K562 (cell line): Measurements from ENCODE around the gene PLCL2. TPM values are rescaled to one million over a fixed set of nuclear protein-coding genes. Genes with fewer than 3 reads are reported as not detected.

ENCODE experiments used
- ATAC-seq: fragments of 200-7000 bp; cut with Tn5 transposase; 3 replicates; pipeline ENCODE4 v1.9.1; 2020; ENCODE audit warnings: moderate library complexity
- BruUV-seq: library from RNA; stranded (reverse); fragments of 400-500 nt; replicated peaks from 2 replicates; lab custom pipeline; 2021; lab: Mats Ljungman, UMichigan
- CTCF ChIA-PET: fragments of 300-600 bp; formaldehyde crosslinking; extraction: SDS; loops from one replicate; lab custom pipeline; 2021; ENCODE audit warnings: low intra/inter-chr PET ratio; lab: Yijun Ruan, JAX
- POLR2A ChIA-PET: fragments of 300-600, 350-650 bp; sonication (Branson Sonifier 250); formaldehyde crosslinking; extraction: SDS; loops from one replicate; lab custom pipeline; 2021; ENCODE audit warnings: antibody characterized with exemption, inconsistent platforms; lab: Yijun Ruan, JAX
- DNase-seq, 4 experiments: peaks; one replicate each; pipeline versions ENCODE4 v3.0.0 to v3.0.0-alpha.2; 2011 to 2018; ENCODE audit warnings: low spot score in 3 of 4, mixed read lengths in 3 of 4; ENCODE audit errors: extremely low read depth in 1 of 4
- FAIRE-seq: peaks from 2 replicates; lab custom pipeline; 2011; peaks lifted over from hg19 to GRCh38; lab: Jason Lieb, UNC
- H2AFZ ChIP-seq: 2 replicates; pipeline ENCODE4 v1.6.0; 2011; ENCODE audit warnings: low read depth, low read length, control low read depth, inconsistent platforms
- H3K27ac ChIP-seq: fragments of 200-600 bp; 3 replicates; pipeline ENCODE4 v1.8.0; 2011; ENCODE audit warnings: low read depth, mild to moderate bottlenecking, control low read depth, inconsistent platforms, low read length, moderate library complexity, mixed read lengths; ENCODE audit errors: extremely low read depth
- H3K27me3 ChIP-seq, 2 experiments: fragments of 300-600 bp in 1 of 2; 2 replicates in 1 of 2; 3 replicates in 1 of 2; pipeline versions ENCODE4 v1.6.0 to v1.8.0; 2011; ENCODE audit warnings: inconsistent platforms in 2 of 2, low read length in 2 of 2, mild to moderate bottlenecking in 1 of 2, mixed read lengths in 1 of 2, moderate library complexity in 1 of 2; ENCODE audit not compliant: control insufficient read depth in 2 of 2, insufficient read depth in 2 of 2
- H3K36me3 ChIP-seq: fragments of 300-600 bp; 3 replicates; pipeline ENCODE4 v1.8.0; 2011; ENCODE audit warnings: mild to moderate bottlenecking, low read length, inconsistent platforms; ENCODE audit not compliant: control insufficient read depth, insufficient read depth
- H3K4me1 ChIP-seq, 2 experiments: fragments of 200-600 bp in 1 of 2; replicated peaks in 1 of 2; 2 replicates in 1 of 2; 3 replicates in 1 of 2; pipeline versions ENCODE4 v1.5.1 to v1.8.0; 2011; ENCODE audit warnings: inconsistent platforms in 2 of 2, low read length in 2 of 2, mild to moderate bottlenecking in 1 of 2, mixed read lengths in 1 of 2, moderate library complexity in 1 of 2; ENCODE audit not compliant: control insufficient read depth in 2 of 2, insufficient read depth in 2 of 2
- H3K4me2 ChIP-seq: 2 replicates; pipeline ENCODE4 v1.6.1; 2011; ENCODE audit warnings: low read length, control low read depth, inconsistent platforms, mixed read lengths; ENCODE audit not compliant: insufficient read depth
- H3K4me3 ChIP-seq: fragments of 200-600 bp; sonication (generic), shearing (Covaris generic); 2 replicates; pipeline ENCODE4 v1.5.1; 2016; ENCODE audit warnings: control low read depth, inconsistent platforms
- H3K79me2 ChIP-seq: fragments of 200-600 bp; 3 replicates; pipeline ENCODE4 v1.8.0; 2011; ENCODE audit warnings: low read length, inconsistent platforms; ENCODE audit not compliant: control insufficient read depth, insufficient read depth
- H3K9ac ChIP-seq, 2 experiments: 2 replicates each; pipeline versions ENCODE4 v1.6.0 to v1.6.1; 2011; ENCODE audit warnings: low read depth in 2 of 2, low read length in 2 of 2, control low read depth in 1 of 2, inconsistent platforms in 1 of 2, mild to moderate bottlenecking in 1 of 2, mixed read lengths in 1 of 2; ENCODE audit not compliant: insufficient read depth in 1 of 2
- H3K9me1 ChIP-seq: one replicate; pipeline ENCODE4 v1.6.0; 2011; ENCODE audit warnings: inconsistent platforms, mild to moderate bottlenecking, low read length, moderate library complexity; ENCODE audit not compliant: control insufficient read depth, insufficient read depth
- H3K9me3 ChIP-seq: replicated peaks from 2 replicates; pipeline ENCODE4 v1.5.1; 2011; ENCODE audit warnings: low read depth, low read length, inconsistent platforms; ENCODE audit not compliant: control insufficient read depth, insufficient read depth
- H4K20me1 ChIP-seq: replicated peaks from 2 replicates; pipeline ENCODE4 v1.6.1; 2011; ENCODE audit warnings: low read length, inconsistent platforms, mixed read lengths; ENCODE audit not compliant: control insufficient read depth, insufficient read depth
- CEBPG ChIP-seq, 3 experiments: fragments of 200-800 bp in 1 of 3; sonication (Bioruptor generic) in 1 of 3; sonication (generic) in 1 of 3; formaldehyde crosslinking in 1 of 3; IDR thresholded peaks in 2 of 3; conservative IDR thresholded peaks in 1 of 3; 2 replicates each; pipeline versions ENCODE4 v1.6.1 to v1.8.0; 2016 to 2022; ENCODE audit warnings: missing compliant biosample characterization in 2 of 3, missing genetic modification characterization in 2 of 3, mild to moderate bottlenecking in 1 of 3, missing genetic modification reagents in 1 of 3
- EHMT2 ChIP-seq: fragments of 450-650 bp; IDR thresholded peaks from 2 replicates; pipeline ENCODE4 v1.6.1; 2018; ENCODE audit warnings: antibody characterized with exemption
- HCFC1 ChIP-seq: IDR thresholded peaks from 2 replicates; pipeline ENCODE4 v1.6.1; 2012; ENCODE audit warnings: low read depth, low read length, improper control_type of control experiment
- NONO ChIP-seq, 2 experiments: fragments of 200-400 bp in 1 of 2; fragments of 450-650 bp in 1 of 2; formaldehyde crosslinking in 1 of 2; IDR thresholded peaks; 2 replicates each; pipeline ENCODE4 v1.6.1; 2017; ENCODE audit warnings: low read depth in 2 of 2, mild to moderate bottlenecking in 2 of 2, moderate library complexity in 2 of 2, low read length in 1 of 2
- NR2C1 ChIP-seq, 2 experiments: fragments of 450-650 bp; IDR thresholded peaks; 2 replicates each; pipeline ENCODE4 v1.6.1; 2017; ENCODE audit warnings: mild to moderate bottlenecking in 2 of 2, antibody characterized with exemption in 1 of 2, inconsistent platforms in 1 of 2, missing compliant biosample characterization in 1 of 2, missing genetic modification characterization in 1 of 2
- SAFB2 ChIP-seq: fragments of 200-400 bp; formaldehyde crosslinking; IDR thresholded peaks from 2 replicates; pipeline ENCODE4 v1.6.1; 2018; ENCODE audit warnings: borderline replicate concordance, low read length, low read depth, moderate library complexity; ENCODE audit not compliant: severe bottlenecking
- WGBS: fragments of 100-300 bp; shearing (Covaris generic); methylation state at CpG from one replicate; pipeline ENCODE4 v1.1.6; 2016; ENCODE audit warnings: low coverage, mixed read lengths; ENCODE audit not compliant: insufficient coverage; ENCODE audit errors: missing lambda C conversion rate; 5-methylcytosine and 5-hydroxymethylcytosine counted together
- in situ Hi-C: fragments of 300-500 bp; cut with MboI; formaldehyde crosslinking; loops from 4 replicates; pipeline ENCODE4 v1.15.0; 2018; ENCODE audit warnings: inconsistent platforms, mixed read lengths
- intact Hi-C: fragments of 100-400 bp; cut with micrococcal nuclease; formaldehyde crosslinking; loops from 2 replicates; pipeline ENCODE4 v1.14.2; 2022
- polyA plus RNA-seq, 8 experiments: library from polyadenylated mRNA; depleted of rRNA in 4 of 8; stranded (reverse) in 5 of 8; unstranded in 3 of 8; fragments of >200 nt; fragmentation: Nextera tagmentation in 2 of 8; fragmentation: Illumina TruSeq in 1 of 8; extraction: Ambion mirVana in 2 of 8; extraction: Trizol in 1 of 8; gene quantifications; 2 replicates each; pipeline versions ENCODE4 v1.2.1 to v1.2.3, GENCODE V29; 2011 to 2014; ENCODE audit warnings: inconsistent platforms in 1 of 8, missing spikeins in 1 of 8
- total RNA-seq, 7 experiments: library from RNA; depleted of rRNA in 6 of 7; stranded (reverse); fragments of >200 nt in 6 of 7; fragmentation: Illumina TruSeq in 2 of 7; extraction: Trizol in 2 of 7; gene quantifications; 2 replicates each; pipeline versions ENCODE4 v1.2.1 to v1.2.3, GENCODE V29; 2011 to 2021; ENCODE audit warnings: low replicate concordance in 1 of 7
- TF ChIP-seq, protein P1 (sequence below), 2 experiments: fragments of 450-650 bp in 1 of 2; sonication (generic) in 1 of 2; formaldehyde crosslinking in 1 of 2; IDR thresholded peaks; 2 replicates each; pipeline versions ENCODE4 v1.7.1 to v1.9.0; 2016 to 2022; ENCODE audit warnings: inconsistent platforms in 1 of 2, mild to moderate bottlenecking in 1 of 2, missing genetic modification reagents in 1 of 2
- TF ChIP-seq, protein P2 (sequence below): fragments of 250-450 bp; sonication (Bioruptor Pico); IDR thresholded peaks from 2 replicates; pipeline ENCODE4 v1.4.0; 2020; ENCODE audit warnings: mild to moderate bottlenecking, moderate library complexity

Gene PLCL2
- total and polyA plus RNA-seq, 9 of the 15 experiments (the other 6 are each of a cell fraction or from before 2014, with no cell fraction given), result 0.03 to 0.18 (median 0.11) TPM; not detected in 2

DNA sequence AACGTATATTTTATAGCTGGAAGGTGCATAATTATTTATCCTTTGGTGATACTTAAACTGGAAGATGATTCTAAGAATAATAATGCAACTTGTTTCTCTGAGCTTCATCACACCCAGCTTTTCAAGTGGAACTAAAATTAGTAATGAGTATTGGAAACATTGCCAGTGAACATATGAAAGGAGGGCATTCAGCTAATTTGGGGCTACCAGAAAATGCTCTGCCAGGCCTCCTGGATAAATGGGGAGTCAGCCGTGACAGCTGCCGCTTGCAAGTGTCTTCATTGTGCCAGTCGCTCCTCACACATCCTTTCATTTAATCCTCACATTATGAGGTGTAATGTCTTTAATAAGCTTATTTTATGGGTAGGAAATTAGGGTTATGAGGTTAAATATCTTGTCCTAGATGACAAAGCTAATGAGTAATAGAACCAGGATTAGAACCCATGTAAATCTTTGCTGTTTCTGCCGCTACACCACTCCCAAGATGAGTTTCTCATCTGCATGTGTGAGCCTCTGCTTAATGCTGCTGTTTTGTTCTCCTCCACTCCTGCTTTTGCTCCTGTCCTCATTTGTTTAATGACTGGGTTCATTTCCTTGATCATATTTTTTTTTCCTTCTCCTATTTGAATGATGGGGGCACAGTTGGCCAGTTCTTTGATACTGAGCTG is 155.7 kb downstream of the PLCL2 start:
- ChIA-PET CTCF (no interaction called here), POLR2A (interaction anchor here (1.3 to 1.5 kb wide), 2 partner anchors 10 to 15 kb away, joined by 3 to 6 read pairs; no protein-coding TSS in a partner anchor)
- H3K4me1 ChIP-seq, result no peaks in the 10 kb centered on the region
- H3K36me3 ChIP-seq, result no peaks in the 10 kb centered on the region
- peaks cover 0 to 4% of the 10 kb centered on the region in 2 experiments; a peak in 3 of 5 replicates for H3K27me3 ChIP-seq
- DNase-seq (no peak), ATAC-seq (no peak), FAIRE-seq (no peak)
- 2% methylated on average over 5 of the region's 5 CpGs for WGBS
- H3K4me3 ChIP-seq, result no peak overlapping the region
- in situ Hi-C loops, result no loop called here
- intact Hi-C loops, result no loop called here
- no peak for TF ChIP-seq SAFB2
- TF ChIP-seq EHMT2, result no peak
- no peak for TF ChIP-seq HCFC1
- TF ChIP-seq NR2C1 (IDR thresholded peaks at IDR 0.05), result no peak
- no peak for TF ChIP-seq NR2C1 (tag; IDR thresholded peaks at IDR 0.05)
- no peak for TF ChIP-seq CEBPG (CRISPR knock-in tag; IDR thresholded peaks at IDR 0.05)
- TF ChIP-seq CEBPG (tag; conservative IDR thresholded peaks at IDR 0.05 in 1 of 2, IDR thresholded peaks at IDR 0.05 in 1 of 2), result no peak
- TF ChIP-seq NONO (IDR thresholded peaks at IDR 0.05; ENCODE audit: low read depth in 2 of 2, low read length in 1 of 2), result no peak
- TF ChIP-seq, protein P1, sequence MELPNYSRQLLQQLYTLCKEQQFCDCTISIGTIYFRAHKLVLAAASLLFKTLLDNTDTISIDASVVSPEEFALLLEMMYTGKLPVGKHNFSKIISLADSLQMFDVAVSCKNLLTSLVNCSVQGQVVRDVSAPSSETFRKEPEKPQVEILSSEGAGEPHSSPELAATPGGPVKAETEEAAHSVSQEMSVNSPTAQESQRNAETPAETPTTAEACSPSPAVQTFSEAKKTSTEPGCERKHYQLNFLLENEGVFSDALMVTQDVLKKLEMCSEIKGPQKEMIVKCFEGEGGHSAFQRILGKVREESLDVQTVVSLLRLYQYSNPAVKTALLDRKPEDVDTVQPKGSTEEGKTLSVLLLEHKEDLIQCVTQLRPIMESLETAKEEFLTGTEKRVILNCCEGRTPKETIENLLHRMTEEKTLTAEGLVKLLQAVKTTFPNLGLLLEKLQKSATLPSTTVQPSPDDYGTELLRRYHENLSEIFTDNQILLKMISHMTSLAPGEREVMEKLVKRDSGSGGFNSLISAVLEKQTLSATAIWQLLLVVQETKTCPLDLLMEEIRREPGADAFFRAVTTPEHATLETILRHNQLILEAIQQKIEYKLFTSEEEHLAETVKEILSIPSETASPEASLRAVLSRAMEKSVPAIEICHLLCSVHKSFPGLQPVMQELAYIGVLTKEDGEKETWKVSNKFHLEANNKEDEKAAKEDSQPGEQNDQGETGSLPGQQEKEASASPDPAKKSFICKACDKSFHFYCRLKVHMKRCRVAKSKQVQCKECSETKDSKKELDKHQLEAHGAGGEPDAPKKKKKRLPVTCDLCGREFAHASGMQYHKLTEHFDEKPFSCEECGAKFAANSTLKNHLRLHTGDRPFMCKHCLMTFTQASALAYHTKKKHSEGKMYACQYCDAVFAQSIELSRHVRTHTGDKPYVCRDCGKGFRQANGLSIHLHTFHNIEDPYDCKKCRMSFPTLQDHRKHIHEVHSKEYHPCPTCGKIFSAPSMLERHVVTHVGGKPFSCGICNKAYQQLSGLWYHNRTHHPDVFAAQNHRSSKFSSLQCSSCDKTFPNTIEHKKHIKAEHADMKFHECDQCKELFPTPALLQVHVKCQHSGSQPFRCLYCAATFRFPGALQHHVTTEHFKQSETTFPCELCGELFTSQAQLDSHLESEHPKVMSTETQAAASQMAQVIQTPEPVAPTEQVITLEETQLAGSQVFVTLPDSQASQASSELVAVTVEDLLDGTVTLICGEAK (IDR thresholded peaks at IDR 0.05), result no peak
- TF ChIP-seq, protein P1 (CRISPR knock-in tag; IDR thresholded peaks at IDR 0.05), result no peak
- TF ChIP-seq, protein P2, sequence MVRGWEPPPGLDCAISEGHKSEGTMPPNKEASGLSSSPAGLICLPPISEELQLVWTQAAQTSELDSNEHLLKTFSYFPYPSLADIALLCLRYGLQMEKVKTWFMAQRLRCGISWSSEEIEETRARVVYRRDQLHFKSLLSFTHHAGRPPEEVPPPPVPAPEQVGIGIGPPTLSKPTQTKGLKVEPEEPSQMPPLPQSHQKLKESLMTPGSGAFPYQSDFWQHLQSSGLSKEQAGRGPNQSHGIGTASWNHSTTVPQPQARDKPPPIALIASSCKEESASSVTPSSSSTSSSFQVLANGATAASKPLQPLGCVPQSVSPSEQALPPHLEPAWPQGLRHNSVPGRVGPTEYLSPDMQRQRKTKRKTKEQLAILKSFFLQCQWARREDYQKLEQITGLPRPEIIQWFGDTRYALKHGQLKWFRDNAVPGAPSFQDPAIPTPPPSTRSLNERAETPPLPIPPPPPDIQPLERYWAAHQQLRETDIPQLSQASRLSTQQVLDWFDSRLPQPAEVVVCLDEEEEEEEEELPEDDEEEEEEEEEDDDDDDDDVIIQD (CRISPR knock-in tag), result no peak
- H3K27ac ChIP-seq, result no peak overlapping the region
- H3K9me1 ChIP-seq, result no peaks in the 10 kb centered on the region
- no peak overlapping the region for H3K4me2 ChIP-seq
- no peak overlapping the region for H3K9ac ChIP-seq
- no peaks in the 10 kb centered on the region for H3K9me3 ChIP-seq
- no peaks in the 10 kb centered on the region for H3K79me2 ChIP-seq
- BruUV-seq, result no TSS peak
- no peak overlapping the region for H2AFZ ChIP-seq
- H4K20me1 ChIP-seq, result no peaks in the 10 kb centered on the region
